H9 (cell line): ENCODE measurements around the gene NPRL2. TPM values are rescaled to one million over a fixed set of nuclear protein-coding genes. Genes with fewer than 3 reads are reported as not detected.

Source experiments
- DNase-seq: peaks from one replicate; pipeline ENCODE4 v3.0.0-alpha.2; 2017
- H2AFZ ChIP-seq: one replicate; pipeline ENCODE4 v1.6.1; 2013; ENCODE audit warnings: mild to moderate bottlenecking, low read length, control low read depth, moderate library complexity
- H2AK5ac ChIP-seq: 2 replicates; pipeline ENCODE4 v1.6.1; 2013; ENCODE audit warnings: low read length, control low read depth, mixed read lengths; ENCODE audit not compliant: insufficient read length
- H2BK120ac ChIP-seq: one replicate; pipeline ENCODE4 v1.6.1; 2013; ENCODE audit warnings: low read depth, mild to moderate bottlenecking, low read length, control low read depth, inconsistent platforms; ENCODE audit not compliant: poor library complexity, severe bottlenecking
- H2BK12ac ChIP-seq: 2 replicates; pipeline ENCODE4 v1.6.1; 2013; ENCODE audit warnings: low read length, control low read depth, mixed read lengths, low read depth; ENCODE audit not compliant: insufficient read length
- H2BK15ac ChIP-seq: 2 replicates; pipeline ENCODE4 v1.6.1; 2013; ENCODE audit warnings: low read depth, low read length, control low read depth
- H2BK20ac ChIP-seq: one replicate; pipeline ENCODE4 v1.6.1; 2013; ENCODE audit warnings: low read depth, mild to moderate bottlenecking, low read length, control low read depth, inconsistent platforms; ENCODE audit not compliant: poor library complexity, severe bottlenecking
- H2BK5ac ChIP-seq: 2 replicates; pipeline ENCODE4 v1.6.1; 2013; ENCODE audit warnings: low read length, control low read depth, mixed read lengths; ENCODE audit not compliant: insufficient read length
- H3K14ac ChIP-seq: 2 replicates; pipeline ENCODE4 v1.6.1; 2013; ENCODE audit warnings: low read length, control low read depth; ENCODE audit not compliant: insufficient read depth
- H3K18ac ChIP-seq: 2 replicates; pipeline ENCODE4 v1.6.1; 2013; ENCODE audit warnings: low read depth, mild to moderate bottlenecking, mixed read lengths, low read length, control low read depth; ENCODE audit not compliant: insufficient read length
- H3K23ac ChIP-seq: 2 replicates; pipeline ENCODE4 v1.6.1; 2013; ENCODE audit warnings: low read length, control low read depth, mixed read lengths, low read depth; ENCODE audit not compliant: insufficient read length
- H3K23me2 ChIP-seq: 2 replicates; pipeline ENCODE4 v1.6.1; 2013; ENCODE audit warnings: low read depth, mild to moderate bottlenecking, mixed read lengths, low read length, control low read depth; ENCODE audit not compliant: insufficient read length, poor library complexity, severe bottlenecking
- H3K27ac ChIP-seq: 2 replicates; pipeline ENCODE4 v1.5.1; 2013; ENCODE audit warnings: low read length, control low read depth, mixed read lengths, low read depth; ENCODE audit not compliant: insufficient read length
- H3K27me3 ChIP-seq: 2 replicates; pipeline ENCODE4 v1.6.1; 2013; ENCODE audit warnings: low read length, control low read depth, inconsistent platforms; ENCODE audit not compliant: insufficient read depth
- H3K4ac ChIP-seq: 2 replicates; pipeline ENCODE4 v1.6.1; 2013; ENCODE audit warnings: low read depth, mild to moderate bottlenecking, control low read depth, inconsistent platforms, low read length, moderate library complexity
- H3K4me1 ChIP-seq: 2 replicates; pipeline ENCODE4 v1.6.1; 2013; ENCODE audit warnings: low read length, control low read depth, inconsistent platforms; ENCODE audit not compliant: insufficient read depth
- H3K4me2 ChIP-seq: 2 replicates; pipeline ENCODE4 v1.6.1; 2013; ENCODE audit warnings: low read length, control low read depth, mixed read lengths; ENCODE audit not compliant: insufficient read length, insufficient read depth
- H3K56ac ChIP-seq: 2 replicates; pipeline ENCODE4 v1.6.1; 2013; ENCODE audit warnings: low read depth, mild to moderate bottlenecking, mixed read lengths, low read length, control low read depth; ENCODE audit not compliant: insufficient read length
- H3K79me1 ChIP-seq: 2 replicates; pipeline ENCODE4 v1.6.1; 2013; ENCODE audit warnings: low read depth, mild to moderate bottlenecking, moderate library complexity, low read length, control low read depth, inconsistent platforms; ENCODE audit not compliant: insufficient read depth, poor library complexity, severe bottlenecking
- H3K79me2 ChIP-seq: 2 replicates; pipeline ENCODE4 v1.6.1; 2013; ENCODE audit warnings: low read length, control low read depth, inconsistent platforms; ENCODE audit not compliant: insufficient read depth
- H3K9ac ChIP-seq: 2 replicates; pipeline ENCODE4 v1.6.1; 2013; ENCODE audit warnings: low read length, control low read depth, mixed read lengths; ENCODE audit not compliant: insufficient read length; ENCODE audit errors: extremely low read depth
- H3K9me3 ChIP-seq: one replicate; pipeline ENCODE4 v1.6.1; 2013; ENCODE audit warnings: low read depth, low read length, inconsistent platforms; ENCODE audit not compliant: control insufficient read depth
- H3T11ph ChIP-seq: one replicate; pipeline ENCODE4 v1.6.1; 2013; ENCODE audit warnings: mild to moderate bottlenecking, low read length, control low read depth, inconsistent platforms
- H4K20me1 ChIP-seq: one replicate; pipeline ENCODE4 v1.6.1; 2013; ENCODE audit not compliant: control insufficient read depth, insufficient read length, insufficient read depth
- H4K5ac ChIP-seq: 2 replicates; pipeline ENCODE4 v1.6.1; 2013; ENCODE audit warnings: low read depth, mild to moderate bottlenecking, mixed read lengths, low read length, control low read depth; ENCODE audit not compliant: insufficient read length
- H4K8ac ChIP-seq: replicated peaks from 2 replicates; pipeline ENCODE4 v1.6.1; 2013; ENCODE audit warnings: low read length, control low read depth, mixed read lengths, low read depth; ENCODE audit not compliant: insufficient read length
- H4K91ac ChIP-seq: 2 replicates; pipeline ENCODE4 v1.6.1; 2013; ENCODE audit warnings: low read depth, mild to moderate bottlenecking, moderate library complexity, mixed read lengths, low read length, control low read depth; ENCODE audit not compliant: insufficient read length
- H3K27ac Mint-ChIP-seq, 3 experiments: 2 replicates in 2 of 3; 3 replicates in 1 of 3; pipeline ENCODE4 v1.8.0; 2020 to 2021; ENCODE audit warnings: mixed read lengths in 3 of 3, mild to moderate bottlenecking in 1 of 3, moderate library complexity in 1 of 3
- H3K27me3 Mint-ChIP-seq: 2 replicates; pipeline ENCODE4 v1.8.0; 2021; ENCODE audit warnings: low read depth, mild to moderate bottlenecking, moderate library complexity, mixed read lengths
- H3K36me3 Mint-ChIP-seq, 3 experiments: 2 replicates in 2 of 3; 3 replicates in 1 of 3; pipeline ENCODE4 v1.8.0; 2020 to 2021; ENCODE audit warnings: low read depth in 3 of 3, mixed read lengths in 3 of 3; ENCODE audit not compliant: insufficient read depth in 1 of 3
- H3K4me1 Mint-ChIP-seq, 2 experiments: 2 replicates each; pipeline ENCODE4 v1.8.0; 2020; ENCODE audit warnings: mixed read lengths in 2 of 2
- H3K4me3 Mint-ChIP-seq, 2 experiments: 2 replicates in 1 of 2; 3 replicates in 1 of 2; pipeline ENCODE4 v1.8.0; 2020 to 2021; ENCODE audit warnings: mild to moderate bottlenecking in 2 of 2, mixed read lengths in 2 of 2, moderate library complexity in 1 of 2
- H3K9me3 Mint-ChIP-seq, 2 experiments: 2 replicates in 1 of 2; 3 replicates in 1 of 2; pipeline ENCODE4 v1.8.0; 2020; ENCODE audit warnings: mild to moderate bottlenecking in 2 of 2, mixed read lengths in 2 of 2, moderate library complexity in 1 of 2
- WGBS: extraction: QIAGEN DNeasy Blood & Tissue Kit; methylation state at CpG from one replicate; pipeline ENCODE4 v1.1.7; 2013; ENCODE audit warnings: missing lambda C conversion rate, low lambda C conversion rate, mixed read lengths; ENCODE audit not compliant: insufficient read length; ENCODE audit errors: extremely low coverage; 5-methylcytosine and 5-hydroxymethylcytosine counted together
- total RNA-seq: library from RNA; stranded (reverse); gene quantifications from 2 replicates; pipeline ENCODE4 v1.2.1, GENCODE V29; 2021
- TF ChIP-seq, protein P1 (sequence below): fragments of 200-600 bp; sonication (generic); conservative IDR thresholded peaks from 3 replicates; pipeline ENCODE4 v1.8.0; 2021; ENCODE audit warnings: antibody characterized with exemption, mild to moderate bottlenecking

Gene NPRL2
- total RNA-seq, 1 experiment from 2014 or later, result 23.4 TPM

GRCh38 chr3:50364573-50365079 is 14.1 kb upstream of the NPRL2 start:
- no peak overlapping the region for H2AFZ ChIP-seq
- H2BK5ac ChIP-seq, result no peak overlapping the region
- peak overlapping the region; percentile 12 for H3K9ac ChIP-seq
- TF ChIP-seq, protein P1, sequence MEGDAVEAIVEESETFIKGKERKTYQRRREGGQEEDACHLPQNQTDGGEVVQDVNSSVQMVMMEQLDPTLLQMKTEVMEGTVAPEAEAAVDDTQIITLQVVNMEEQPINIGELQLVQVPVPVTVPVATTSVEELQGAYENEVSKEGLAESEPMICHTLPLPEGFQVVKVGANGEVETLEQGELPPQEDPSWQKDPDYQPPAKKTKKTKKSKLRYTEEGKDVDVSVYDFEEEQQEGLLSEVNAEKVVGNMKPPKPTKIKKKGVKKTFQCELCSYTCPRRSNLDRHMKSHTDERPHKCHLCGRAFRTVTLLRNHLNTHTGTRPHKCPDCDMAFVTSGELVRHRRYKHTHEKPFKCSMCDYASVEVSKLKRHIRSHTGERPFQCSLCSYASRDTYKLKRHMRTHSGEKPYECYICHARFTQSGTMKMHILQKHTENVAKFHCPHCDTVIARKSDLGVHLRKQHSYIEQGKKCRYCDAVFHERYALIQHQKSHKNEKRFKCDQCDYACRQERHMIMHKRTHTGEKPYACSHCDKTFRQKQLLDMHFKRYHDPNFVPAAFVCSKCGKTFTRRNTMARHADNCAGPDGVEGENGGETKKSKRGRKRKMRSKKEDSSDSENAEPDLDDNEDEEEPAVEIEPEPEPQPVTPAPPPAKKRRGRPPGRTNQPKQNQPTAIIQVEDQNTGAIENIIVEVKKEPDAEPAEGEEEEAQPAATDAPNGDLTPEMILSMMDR, result no peak
- H3K79me1 ChIP-seq, result no peaks in the 10 kb centered on the region
- no peak overlapping the region for H3K56ac ChIP-seq
- H4K20me1 ChIP-seq, result no peaks in the 10 kb centered on the region
- DNase-seq, result no peak
- peak overlapping the region; percentile 63 for H3K4me2 ChIP-seq
- no peak overlapping the region for H4K8ac ChIP-seq
- Mint-ChIP-seq H3K9me3 (no peaks in the 10 kb centered on the region; a peak in 1 of 5 replicates), H3K36me3 (no peaks in the 10 kb centered on the region), H3K27ac (no peak overlapping the region), H3K4me1 (peaks cover 12 to 17% of the 10 kb centered on the region in 2 experiments), H3K27me3 (peaks cover 17% of the 10 kb centered on the region), H3K4me3 (peak overlapping the region; percentile 68 to 85)
- no peak overlapping the region for H4K5ac ChIP-seq
- no peak overlapping the region for H3K14ac ChIP-seq
- H3K27me3 ChIP-seq, result no peaks in the 10 kb centered on the region
- H4K91ac ChIP-seq, result no peak overlapping the region
- WGBS, result no CpG with 5 or more reads among the region's 48 CpGs
- no peak overlapping the region for H3K27ac ChIP-seq
- H3K4ac ChIP-seq, result no peak overlapping the region
- no peak overlapping the region for H3K23ac ChIP-seq
- no peak overlapping the region for H2BK15ac ChIP-seq
- H3K79me2 ChIP-seq, result no peaks in the 10 kb centered on the region
- no peak overlapping the region for H2BK12ac ChIP-seq
- H3K18ac ChIP-seq, result no peak overlapping the region
- no peaks in the 10 kb centered on the region for H3K4me1 ChIP-seq
- no peak overlapping the region for H2BK120ac ChIP-seq
- H3K23me2 ChIP-seq, result peaks cover 10% of the 10 kb centered on the region
- H3K9me3 ChIP-seq, result no peaks in the 10 kb centered on the region
- no peak overlapping the region for H3T11ph ChIP-seq
- no peak overlapping the region for H2BK20ac ChIP-seq
- no peak overlapping the region for H2AK5ac ChIP-seq
